ENCODE data around the gene FAM83E.

DNA sequence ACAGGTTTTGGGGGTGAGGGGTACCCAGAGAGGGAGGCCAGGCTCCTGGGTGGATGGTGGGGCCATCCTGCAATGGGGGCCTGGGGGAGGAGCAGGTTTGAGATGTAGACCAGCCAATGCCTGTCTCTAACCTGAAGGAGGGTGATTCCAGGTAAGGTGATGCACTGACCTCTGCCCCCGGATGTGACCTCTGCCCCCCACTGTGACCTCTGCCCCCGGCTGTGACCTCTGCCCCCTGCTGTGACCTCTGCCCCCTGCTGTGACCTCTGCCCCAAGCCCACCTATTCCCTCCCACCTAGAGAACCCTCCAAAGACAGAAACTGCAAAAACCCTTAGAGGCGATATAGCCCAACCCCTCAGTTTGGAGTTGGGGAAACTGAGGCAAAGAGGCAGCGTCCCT, 18.6 kb downstream of the FAM83E start:
- TF ChIP-seq, protein P1, sequence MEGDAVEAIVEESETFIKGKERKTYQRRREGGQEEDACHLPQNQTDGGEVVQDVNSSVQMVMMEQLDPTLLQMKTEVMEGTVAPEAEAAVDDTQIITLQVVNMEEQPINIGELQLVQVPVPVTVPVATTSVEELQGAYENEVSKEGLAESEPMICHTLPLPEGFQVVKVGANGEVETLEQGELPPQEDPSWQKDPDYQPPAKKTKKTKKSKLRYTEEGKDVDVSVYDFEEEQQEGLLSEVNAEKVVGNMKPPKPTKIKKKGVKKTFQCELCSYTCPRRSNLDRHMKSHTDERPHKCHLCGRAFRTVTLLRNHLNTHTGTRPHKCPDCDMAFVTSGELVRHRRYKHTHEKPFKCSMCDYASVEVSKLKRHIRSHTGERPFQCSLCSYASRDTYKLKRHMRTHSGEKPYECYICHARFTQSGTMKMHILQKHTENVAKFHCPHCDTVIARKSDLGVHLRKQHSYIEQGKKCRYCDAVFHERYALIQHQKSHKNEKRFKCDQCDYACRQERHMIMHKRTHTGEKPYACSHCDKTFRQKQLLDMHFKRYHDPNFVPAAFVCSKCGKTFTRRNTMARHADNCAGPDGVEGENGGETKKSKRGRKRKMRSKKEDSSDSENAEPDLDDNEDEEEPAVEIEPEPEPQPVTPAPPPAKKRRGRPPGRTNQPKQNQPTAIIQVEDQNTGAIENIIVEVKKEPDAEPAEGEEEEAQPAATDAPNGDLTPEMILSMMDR (IDR thresholded peaks at IDR 0.05): no peak
- TF ChIP-seq POLR2AphosphoS5 (IDR thresholded peaks at IDR 0.05) (no peak), EP300 (IDR thresholded peaks at IDR 0.05) (no peak), POLR2A (IDR thresholded peaks at IDR 0.05; ENCODE audit: low read depth) (no peak)
